Measurements from ENCODE around the gene HAGH.

GRCh38 chr16:1823821-1824220, 2.8 kb downstream of the HAGH start:
- TF ChIP-seq CTCF (conservative IDR thresholded peaks at IDR 0.05 in 1 of 2, IDR thresholded peaks at IDR 0.05 in 1 of 2; ENCODE audit: extremely low read depth in 1 of 2, insufficient read depth in 1 of 2, low read depth in 1 of 2, low read length in 2 of 2) (peak in 1 of 2 donors; percentile 44), EZH2 (IDR thresholded peaks at IDR 0.05; ENCODE audit: borderline replicate concordance, low read length) (no peak)
